Measurements from ENCODE around the gene PCNX3. TPM values are rescaled to one million over a fixed set of nuclear protein-coding genes. Genes with fewer than 3 reads are reported as not detected.

PCNX3 gene
- total and polyA plus RNA-seq, 4 donors, result 13.9 to 53.8 (median 20.4) TPM

DNA sequence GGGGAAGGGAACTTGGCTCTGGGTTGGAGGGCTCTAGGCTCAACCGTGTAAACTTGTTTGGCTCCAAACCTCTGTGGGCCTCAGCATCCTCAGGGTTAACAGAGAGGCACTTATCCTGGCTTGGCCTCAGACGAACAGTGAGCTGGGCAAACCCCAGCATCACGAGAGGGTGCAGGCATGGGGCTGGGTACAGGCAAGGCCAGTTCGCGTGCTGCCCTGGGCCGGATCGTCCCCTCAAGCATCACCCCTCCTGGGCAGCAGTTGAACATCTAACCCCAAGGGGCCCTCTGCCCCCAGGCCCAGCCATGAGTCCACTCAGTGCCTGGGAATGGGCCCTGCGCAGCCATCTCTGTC, 37.8 kb upstream of the PCNX3 start:
- H3K36me3 ChIP-seq (ENCODE audit: control insufficient read depth in 4 of 4, insufficient read depth in 4 of 4, low read length in 4 of 4), result peaks cover 0 to 34% (median 12%) of the 10 kb centered on the region in 4 donors
- H3K9ac ChIP-seq (ENCODE audit: insufficient read depth in 1 of 2, low read length in 2 of 2), result no peak overlapping the region
- no peaks in the 10 kb centered on the region for H3K27me3 ChIP-seq (ENCODE audit: control insufficient read depth in 3 of 3, insufficient read depth in 3 of 3, low read length in 2 of 3)
- peaks cover 0 to 3% (median 0%) of the 10 kb centered on the region in 4 donors for H3K9me3 ChIP-seq (ENCODE audit: control insufficient read depth in 4 of 4, insufficient read depth in 3 of 4, low read length in 3 of 4)
- no peak overlapping the region for H3K4me3 ChIP-seq
- H3K4me1 ChIP-seq (ENCODE audit: control insufficient read depth in 5 of 5, insufficient read depth in 5 of 5, low read length in 5 of 5), result peaks cover 0 to 40% (median 16%) of the 10 kb centered on the region in 5 donors
- peak overlapping the region; percentile 77 to 90 for H3K27ac ChIP-seq (ENCODE audit: low read depth in 1 of 2, low read length in 1 of 2)
- TF ChIP-seq CTCF (IDR thresholded peaks at IDR 0.05; ENCODE audit: control extremely low read depth, extremely low read depth), result no peak
- WGBS, 2 donors, result 39 to 53% methylated on average over 8 of the region's 8 CpGs
- no peak for DNase-seq
- no peak for ATAC-seq (ENCODE audit: insufficient read depth, low FRiP score)

- Histone ChIP-seq H3K36me3 (ENCODE audit: control insufficient read depth in 4 of 4, insufficient read depth in 4 of 4, low read length in 4 of 4) (peaks cover 0 to 34% (median 12%) of the 10 kb centered on the region in 4 donors), H3K4me3 (no peak overlapping the region), H3K9ac (ENCODE audit: insufficient read depth in 1 of 2, low read length in 2 of 2) (no peak overlapping the region), H3K9me3 (ENCODE audit: control insufficient read depth in 4 of 4, insufficient read depth in 3 of 4, low read length in 3 of 4) (peaks cover 0 to 3% (median 0%) of the 10 kb centered on the region in 4 donors), H3K4me1 (ENCODE audit: control insufficient read depth in 5 of 5, insufficient read depth in 5 of 5, low read length in 5 of 5) (peaks cover 0 to 38% (median 15%) of the 10 kb centered on the region in 5 donors), H3K27me3 (ENCODE audit: control insufficient read depth in 3 of 3, insufficient read depth in 3 of 3, low read length in 2 of 3) (peaks cover 0 to 2% (median 0%) of the 10 kb centered on the region in 3 donors), H3K27ac (ENCODE audit: low read depth in 1 of 2, low read length in 1 of 2) (peak overlapping the region in 1 of 2 donors; percentile 77)
- 92 to 96% methylated on average over 7 of the region's 7 CpGs for WGBS, 2 donors
- DNase-seq, result no peak
- no peak for ATAC-seq (ENCODE audit: insufficient read depth, low FRiP score)
- TF ChIP-seq CTCF (IDR thresholded peaks at IDR 0.05; ENCODE audit: control extremely low read depth, extremely low read depth), result no peak
Observed at GRCh38 chr11:65578134-65578533, 37.4 kb upstream of the PCNX3 start.

DNA sequence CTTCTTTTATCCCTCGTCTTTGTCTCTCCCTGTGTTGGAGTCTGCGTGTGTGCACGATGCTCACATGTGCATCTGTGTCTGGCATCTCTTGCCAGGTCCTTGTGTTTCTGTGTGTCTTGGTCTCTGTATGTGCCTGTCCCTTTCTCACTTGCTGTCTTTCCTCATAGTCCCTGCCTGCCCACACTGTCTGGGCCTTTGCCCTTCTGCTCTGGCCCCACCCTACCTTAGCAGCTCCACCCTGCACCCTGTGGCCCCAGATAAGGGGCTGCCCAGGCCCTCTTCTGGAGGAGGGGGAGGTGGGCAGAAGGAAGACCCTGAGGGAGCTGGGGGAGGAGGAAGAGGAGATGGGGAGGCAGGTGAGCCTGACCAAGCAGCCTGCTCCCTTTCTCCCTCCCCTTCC, 36.9 kb upstream of the PCNX3 start:
- no peak for ATAC-seq (ENCODE audit: insufficient read depth, low FRiP score)
- H3K27ac ChIP-seq (ENCODE audit: low read depth in 1 of 2, low read length in 1 of 2), result no peak overlapping the region

More for the DNA sequence above, 36.9 kb upstream of the PCNX3 start:
- peaks cover 0 to 3% (median 0%) of the 10 kb centered on the region in 3 donors for H3K27me3 ChIP-seq (ENCODE audit: control insufficient read depth in 3 of 3, insufficient read depth in 3 of 3, low read length in 2 of 3)
- no peak overlapping the region for H3K4me3 ChIP-seq
- no peak for TF ChIP-seq CTCF (IDR thresholded peaks at IDR 0.05; ENCODE audit: control extremely low read depth, extremely low read depth)
- H3K9ac ChIP-seq (ENCODE audit: insufficient read depth in 1 of 2, low read length in 2 of 2), result no peak overlapping the region
- DNase-seq, result no peak
- 91% methylated on average over 3 of the region's 3 CpGs for WGBS, 2 donors
- peaks cover 0 to 34% (median 12%) of the 10 kb centered on the region in 4 donors for H3K36me3 ChIP-seq (ENCODE audit: control insufficient read depth in 4 of 4, insufficient read depth in 4 of 4, low read length in 4 of 4)
- H3K9me3 ChIP-seq (ENCODE audit: control insufficient read depth in 4 of 4, insufficient read depth in 3 of 4, low read length in 3 of 4), result peaks cover 0 to 3% (median 0%) of the 10 kb centered on the region in 4 donors
- peaks cover 0 to 33% (median 11%) of the 10 kb centered on the region in 5 donors for H3K4me1 ChIP-seq (ENCODE audit: control insufficient read depth in 5 of 5, insufficient read depth in 5 of 5, low read length in 5 of 5)

Measured in lung (tissue), 12 donors.